GM23338 (cell line): Measurements from ENCODE around the gene NDOR1. TPM values are rescaled to one million over a fixed set of nuclear protein-coding genes. Genes with fewer than 3 reads are reported as not detected.

ENCODE experiments used
- ATAC-seq: fragments of 200-7000 bp; cut with Tn5 transposase; 3 replicates; pipeline ENCODE4 v1.9.1; 2020
- DNase-seq: peaks from one replicate; pipeline ENCODE4 v3.0.0-alpha.2; 2015; ENCODE audit warnings: low spot score
- H2AFZ ChIP-seq: fragments of 200-600 bp; sonication (generic); 2 replicates; pipeline ENCODE4 v1.8.0; 2016; ENCODE audit warnings: antibody characterized with exemption, mild to moderate bottlenecking, moderate library complexity
- H3F3A ChIP-seq: fragments of 200-600 bp; sonication (generic); replicated peaks from 2 replicates; pipeline ENCODE4 v1.8.0; 2017; ENCODE audit warnings: antibody characterized with exemption, mixed run types, low read depth
- H3K27ac ChIP-seq: fragments of 200-600 bp; sonication (generic); 2 replicates; pipeline ENCODE4 v1.6.1; 2016; ENCODE audit warnings: low read depth
- H3K27me3 ChIP-seq: fragments of 200-600 bp; sonication (generic); 2 replicates; pipeline ENCODE4 v1.8.0; 2016; ENCODE audit warnings: mild to moderate bottlenecking, mixed run types, moderate library complexity; ENCODE audit not compliant: insufficient read depth
- H3K36me3 ChIP-seq: fragments of 200-600 bp; sonication (generic); 2 replicates; pipeline ENCODE4 v1.8.0; 2016; ENCODE audit warnings: mild to moderate bottlenecking; ENCODE audit not compliant: insufficient read depth
- H3K4me1 ChIP-seq: fragments of 200-600 bp; sonication (generic); 2 replicates; pipeline ENCODE4 v1.8.0; 2016; ENCODE audit warnings: mild to moderate bottlenecking, moderate library complexity; ENCODE audit not compliant: insufficient read depth
- H3K4me2 ChIP-seq: fragments of 200-600 bp; sonication (generic); 2 replicates; pipeline ENCODE4 v1.7.1; 2017; ENCODE audit warnings: mixed run types
- H3K4me3 ChIP-seq: fragments of 200-600 bp; sonication (generic); 2 replicates; pipeline ENCODE4 v1.6.1; 2016; ENCODE audit warnings: mixed run types
- H3K79me2 ChIP-seq: fragments of 200-600 bp; sonication (generic); replicated peaks from 2 replicates; pipeline ENCODE4 v1.8.0; 2017; ENCODE audit warnings: mild to moderate bottlenecking; ENCODE audit not compliant: insufficient read depth
- H3K9me2 ChIP-seq: fragments of 200-600 bp; sonication (generic); 2 replicates; pipeline ENCODE4 v1.8.0; 2017; ENCODE audit not compliant: insufficient read depth
- H4K20me1 ChIP-seq: fragments of 200-600 bp; sonication (generic); replicated peaks from 2 replicates; pipeline ENCODE4 v1.8.0; 2017; ENCODE audit warnings: mild to moderate bottlenecking; ENCODE audit not compliant: insufficient read depth
- H3K27ac Mint-ChIP-seq: 2 replicates; pipeline ENCODE4 v1.8.0; 2020; ENCODE audit warnings: inconsistent platforms, mild to moderate bottlenecking, moderate library complexity, mixed read lengths
- H3K27me3 Mint-ChIP-seq: 3 replicates; pipeline ENCODE4 v1.8.0; 2022; ENCODE audit warnings: low read depth, mild to moderate bottlenecking, moderate library complexity, mixed read lengths, inconsistent platforms; ENCODE audit not compliant: insufficient read depth, poor library complexity
- H3K36me3 Mint-ChIP-seq: 3 replicates; pipeline ENCODE4 v1.8.0; 2021; ENCODE audit warnings: low read depth, mild to moderate bottlenecking, inconsistent platforms, moderate library complexity, mixed read lengths
- H3K4me1 Mint-ChIP-seq: 3 replicates; pipeline ENCODE4 v1.8.0; 2020; ENCODE audit warnings: mild to moderate bottlenecking, inconsistent platforms, mixed read lengths
- H3K4me3 Mint-ChIP-seq: 3 replicates; pipeline ENCODE4 v1.8.0; 2021; ENCODE audit warnings: moderate library complexity, mild to moderate bottlenecking, inconsistent platforms, mixed read lengths
- H3K9me3 Mint-ChIP-seq: 3 replicates; pipeline ENCODE4 v1.8.0; 2020; ENCODE audit warnings: moderate library complexity, mild to moderate bottlenecking, inconsistent platforms, mixed read lengths
- CREB1 ChIP-seq: fragments of 250-450 bp; sonication (Bioruptor Pico); IDR thresholded peaks from 2 replicates; pipeline ENCODE4 v1.5.0; 2020; ENCODE audit warnings: low read depth, mild to moderate bottlenecking, moderate library complexity
- ETS1 ChIP-seq: IDR thresholded peaks from 2 replicates; pipeline ENCODE4 v1.6.1; 2016; ENCODE audit warnings: antibody characterized with exemption
- EZH2 ChIP-seq: fragments of 200-600 bp; sonication (generic); IDR thresholded peaks from one replicate; pipeline ENCODE4 v1.8.0; 2017; ENCODE audit warnings: antibody characterized with exemption, mild to moderate bottlenecking, low read depth; ENCODE audit not compliant: unreplicated experiment
- EZH2phosphoT487 ChIP-seq: fragments of 200-600 bp; sonication (generic); IDR thresholded peaks from one replicate; pipeline ENCODE4 v1.8.1; 2018; ENCODE audit warnings: antibody characterized with exemption; ENCODE audit not compliant: unreplicated experiment
- JUNB ChIP-seq: IDR thresholded peaks from one replicate; pipeline ENCODE4 v1.6.1; 2016; ENCODE audit warnings: antibody characterized with exemption; ENCODE audit not compliant: unreplicated experiment
- POLR2AphosphoS5 ChIP-seq: IDR thresholded peaks from 2 replicates; pipeline ENCODE4 v1.6.1; 2016; ENCODE audit warnings: antibody characterized with exemption, low read depth
- REST ChIP-seq: IDR thresholded peaks from one replicate; pipeline ENCODE4 v1.6.1; 2018; ENCODE audit warnings: antibody characterized with exemption; ENCODE audit not compliant: unreplicated experiment
- STAT1 ChIP-seq: IDR thresholded peaks from one replicate; pipeline ENCODE4 v1.6.1; 2016; ENCODE audit warnings: antibody characterized with exemption; ENCODE audit not compliant: unreplicated experiment
- ZNF462 ChIP-seq: fragments of 250-450 bp; sonication (Bioruptor Pico); IDR thresholded peaks from 2 replicates; pipeline ENCODE4 v1.5.0; 2020; ENCODE audit warnings: mild to moderate bottlenecking, moderate library complexity
- polyA plus RNA-seq: library from polyadenylated mRNA; unstranded; fragments of >200 nt; fragmentation: Nextera tagmentation; extraction: Ambion mirVana; gene quantifications from 2 replicates; pipeline ENCODE4 v1.2.1, GENCODE V29; 2016
- total RNA-seq: library from RNA; depleted of rRNA; stranded (reverse); fragments of >200 nt; shearing (Covaris generic); gene quantifications from 2 replicates; pipeline ENCODE4 v1.2.3, GENCODE V29; 2014

NDOR1 gene
- total and polyA plus RNA-seq, 2 experiments from 2014 or later = 19.4 to 38.1 TPM

- H3F3A ChIP-seq = peaks cover 5% of the 10 kb centered on the region
- no peak overlapping the region for H3K27ac Mint-ChIP-seq
- H3K4me1 Mint-ChIP-seq = peaks cover 12% of the 10 kb centered on the region
- H3K4me3 ChIP-seq = no peak overlapping the region
- H3K27ac ChIP-seq = no peak overlapping the region
- H3K9me3 Mint-ChIP-seq = no peaks in the 10 kb centered on the region
- H3K79me2 ChIP-seq = peaks cover 1% of the 10 kb centered on the region
- TF ChIP-seq ETS1 = no peak
- no peak for TF ChIP-seq EZH2
- TF ChIP-seq STAT1 = no peak
- TF ChIP-seq JUNB = no peak
- no peak for TF ChIP-seq EZH2phosphoT487
- no peak for TF ChIP-seq REST
- TF ChIP-seq ZNF462 = no peak
- TF ChIP-seq CREB1 (CRISPR knock-in tag) = no peak
- TF ChIP-seq POLR2AphosphoS5 = no peak
- no peaks in the 10 kb centered on the region for H3K9me2 ChIP-seq
- H3K4me2 ChIP-seq = no peak overlapping the region
- no peaks in the 10 kb centered on the region for H4K20me1 ChIP-seq
- H3K4me1 ChIP-seq = peaks cover 8% of the 10 kb centered on the region; the same call in 1 of the 2 replicates
- H3K36me3 Mint-ChIP-seq = no peaks in the 10 kb centered on the region
- peaks cover 17% of the 10 kb centered on the region for H3K27me3 Mint-ChIP-seq
- peaks cover 4% of the 10 kb centered on the region; the same call in 1 of the 2 replicates for H3K27me3 ChIP-seq
- DNase-seq (no peak), ATAC-seq (no peak)
- no peak overlapping the region for H2AFZ ChIP-seq
- no peaks in the 10 kb centered on the region for H3K36me3 ChIP-seq
- H3K4me3 Mint-ChIP-seq = no peak overlapping the region
These were observed 45.1 kb downstream of the NDOR1 start for GRCh38 chr9:137250329-137251193.
